Fibroblast of villous mesenchyme (primary cell): ENCODE results near the gene FAM83G. TPM values are rescaled to one million over a fixed set of nuclear protein-coding genes. Genes with fewer than 3 reads are reported as not detected.
A peak's percentile ranks its signal among the peaks of the same experiment; 100 is the strongest.

Experiments
- DNase-seq: peaks from one replicate; pipeline ENCODE4 v3.0.0-alpha.2; 2010; ENCODE audit warnings: low read depth
- H3K4me3 ChIP-seq: 2 replicates; pipeline ENCODE4 v1.5.1; 2011; ENCODE audit warnings: low read depth, mild to moderate bottlenecking, low read length
- total RNA-seq: library from RNA; depleted of rRNA; stranded (reverse); fragments of >200 nt; gene quantifications from 2 replicates; pipeline ENCODE4 v1.2.3, GENCODE V29; 2012
- TF ChIP-seq, protein P1 (sequence below): IDR thresholded peaks from 2 replicates; pipeline ENCODE4 v1.5.1; 2012; ENCODE audit warnings: low read depth, mild to moderate bottlenecking, low read length; ENCODE audit not compliant: insufficient read depth

Gene FAM83G
- total RNA-seq, 1 donor, result 12.1 TPM

- no peak for DNase-seq
- TF ChIP-seq, protein P1, sequence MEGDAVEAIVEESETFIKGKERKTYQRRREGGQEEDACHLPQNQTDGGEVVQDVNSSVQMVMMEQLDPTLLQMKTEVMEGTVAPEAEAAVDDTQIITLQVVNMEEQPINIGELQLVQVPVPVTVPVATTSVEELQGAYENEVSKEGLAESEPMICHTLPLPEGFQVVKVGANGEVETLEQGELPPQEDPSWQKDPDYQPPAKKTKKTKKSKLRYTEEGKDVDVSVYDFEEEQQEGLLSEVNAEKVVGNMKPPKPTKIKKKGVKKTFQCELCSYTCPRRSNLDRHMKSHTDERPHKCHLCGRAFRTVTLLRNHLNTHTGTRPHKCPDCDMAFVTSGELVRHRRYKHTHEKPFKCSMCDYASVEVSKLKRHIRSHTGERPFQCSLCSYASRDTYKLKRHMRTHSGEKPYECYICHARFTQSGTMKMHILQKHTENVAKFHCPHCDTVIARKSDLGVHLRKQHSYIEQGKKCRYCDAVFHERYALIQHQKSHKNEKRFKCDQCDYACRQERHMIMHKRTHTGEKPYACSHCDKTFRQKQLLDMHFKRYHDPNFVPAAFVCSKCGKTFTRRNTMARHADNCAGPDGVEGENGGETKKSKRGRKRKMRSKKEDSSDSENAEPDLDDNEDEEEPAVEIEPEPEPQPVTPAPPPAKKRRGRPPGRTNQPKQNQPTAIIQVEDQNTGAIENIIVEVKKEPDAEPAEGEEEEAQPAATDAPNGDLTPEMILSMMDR, result no peak
- H3K4me3 ChIP-seq, result no peak overlapping the region
Measured at GRCh38 chr17:18950346-18950745, 54.2 kb downstream of the FAM83G start.

- DNase-seq, result peak; percentile 16
- no peak overlapping the region for H3K4me3 ChIP-seq
- TF ChIP-seq, protein P1, result no peak
Measured at GRCh38 chr17:18949566-18949965, 55.0 kb downstream of the FAM83G start.

- no peak for DNase-seq
- H3K4me3 ChIP-seq, result no peak overlapping the region
- TF ChIP-seq, protein P1, result no peak
Measured at GRCh38 chr17:18948476-18949006, 56.0 kb downstream of the FAM83G start.

GRCh38 chr17:18947866-18948265 is 56.7 kb downstream of the FAM83G start:
- TF ChIP-seq, protein P1, result no peak
- H3K4me3 ChIP-seq, result no peak overlapping the region

GRCh38 chr17:18946536-18946935 is 58.0 kb downstream of the FAM83G start:
- DNase-seq, result no peak
- TF ChIP-seq, protein P1, result no peak
- H3K4me3 ChIP-seq, result no peak overlapping the region

More at GRCh38 chr17:18947866-18948265, 56.7 kb downstream of the FAM83G start:
- no peak for DNase-seq

GRCh38 chr17:18944646-18945045 is 59.9 kb downstream of the FAM83G start:
- no peak for DNase-seq
- TF ChIP-seq, protein P1, result no peak
- no peak overlapping the region for H3K4me3 ChIP-seq

GRCh38 chr17:18938692-18939023 is 65.9 kb downstream of the FAM83G start:
- TF ChIP-seq, protein P1, result no peak
- no peak overlapping the region for H3K4me3 ChIP-seq
- DNase-seq, result no peak
